CD14-positive monocyte (primary cell): ENCODE data around the gene ZIC5. TPM values are rescaled to one million over a fixed set of nuclear protein-coding genes. Genes with fewer than 3 reads are reported as not detected.

ENCODE experiments used
- DNase-seq, 3 donors: peaks; one replicate each; pipeline ENCODE4 v3.0.0-alpha.2; 2011 to 2022
- H2AFZ ChIP-seq: 2 replicates; pipeline ENCODE4 v1.6.0; 2012; ENCODE audit warnings: mild to moderate bottlenecking, low read depth, low read length, inconsistent platforms; ENCODE audit not compliant: insufficient read depth, poor library complexity, severe bottlenecking
- H3K27ac ChIP-seq, 2 donors: 1 replicate in 1 of 2; 2 replicates in 1 of 2; pipeline ENCODE4 v1.5.1; 2012 to 2013; ENCODE audit warnings: low read length in 2 of 2, control low read depth in 1 of 2, inconsistent platforms in 1 of 2, low read depth in 1 of 2, mild to moderate bottlenecking in 1 of 2
- H3K27me3 ChIP-seq, 2 donors: one replicate each; pipeline versions ENCODE4 v1.6.0 to v1.6.1; 2011 to 2013; ENCODE audit warnings: low read length in 2 of 2; ENCODE audit not compliant: control insufficient read depth in 2 of 2, insufficient read depth in 2 of 2
- H3K36me3 ChIP-seq, 2 donors: replicated peaks in 1 of 2; 1 replicate in 1 of 2; 2 replicates in 1 of 2; pipeline versions ENCODE4 v1.5.1 to v1.6.1; 2012 to 2013; ENCODE audit warnings: low read length in 2 of 2, control low read depth in 1 of 2, inconsistent platforms in 1 of 2, mild to moderate bottlenecking in 1 of 2; ENCODE audit not compliant: insufficient read depth in 2 of 2, control insufficient read depth in 1 of 2
- H3K4me1 ChIP-seq, 2 donors: 1 replicate in 1 of 2; 2 replicates in 1 of 2; pipeline versions ENCODE4 v1.5.1 to v1.6.1; 2012 to 2013; ENCODE audit warnings: low read length in 2 of 2, control low read depth in 1 of 2, inconsistent platforms in 1 of 2, mild to moderate bottlenecking in 1 of 2, moderate library complexity in 1 of 2; ENCODE audit not compliant: insufficient read depth in 2 of 2, control insufficient read depth in 1 of 2
- H3K4me2 ChIP-seq: replicated peaks from 2 replicates; pipeline ENCODE3; 2012; ENCODE audit warnings: low read length, moderate library complexity, mild to moderate bottlenecking; ENCODE audit not compliant: poor library complexity, severe bottlenecking; ENCODE audit errors: extremely low read depth
- H3K4me3 ChIP-seq, 3 experiments: fragments of 200-600 bp in 1 of 3; sonication (generic) in 1 of 3; replicated peaks in 1 of 3; 1 replicate in 2 of 3; 2 replicates in 1 of 3; pipeline ENCODE4 v1.5.1; 2011 to 2013; ENCODE audit warnings: low read length in 3 of 3, mild to moderate bottlenecking in 3 of 3, control low read depth in 2 of 3, low read depth in 2 of 3, inconsistent platforms in 1 of 3, moderate library complexity in 1 of 3
- H3K79me2 ChIP-seq: 2 replicates; pipeline ENCODE4 v1.6.0; 2012; ENCODE audit warnings: mild to moderate bottlenecking, control low read depth, inconsistent platforms, low read length, moderate library complexity; ENCODE audit not compliant: insufficient read depth
- H3K9ac ChIP-seq: 2 replicates; pipeline ENCODE4 v1.6.0; 2017; ENCODE audit warnings: low read length, mild to moderate bottlenecking; ENCODE audit not compliant: insufficient read depth, poor library complexity, severe bottlenecking
- H3K9me3 ChIP-seq, 2 donors: replicated peaks in 1 of 2; 1 replicate in 1 of 2; 2 replicates in 1 of 2; pipeline versions ENCODE4 v1.5.1 to v1.6.1; 2012 to 2013; ENCODE audit warnings: low read length in 2 of 2, control low read depth in 1 of 2; ENCODE audit not compliant: control insufficient read depth in 1 of 2, insufficient read depth in 1 of 2
- H4K20me1 ChIP-seq: 2 replicates; pipeline ENCODE4 v1.6.0; 2012; ENCODE audit warnings: mild to moderate bottlenecking, low read length, control low read depth, moderate library complexity; ENCODE audit not compliant: insufficient read depth
- H3K27ac Mint-ChIP-seq, 7 donors: one replicate each; pipeline ENCODE4 v1.8.0; 2020; ENCODE audit warnings: mild to moderate bottlenecking in 7 of 7, mixed read lengths in 7 of 7, moderate library complexity in 6 of 7, inconsistent platforms in 2 of 7
- H3K27me3 Mint-ChIP-seq, 3 donors: one replicate each; pipeline ENCODE4 v1.8.0; 2021 to 2022; ENCODE audit warnings: low read depth in 3 of 3, mild to moderate bottlenecking in 3 of 3, mixed read lengths in 3 of 3, moderate library complexity in 3 of 3, inconsistent platforms in 1 of 3
- H3K36me3 Mint-ChIP-seq, 2 donors: one replicate each; pipeline ENCODE4 v1.8.0; 2020; ENCODE audit warnings: mixed read lengths in 2 of 2, inconsistent platforms in 1 of 2, mild to moderate bottlenecking in 1 of 2
- H3K4me1 Mint-ChIP-seq: one replicate; pipeline ENCODE4 v1.8.0; 2020; ENCODE audit warnings: mild to moderate bottlenecking, mixed read lengths
- H3K4me3 Mint-ChIP-seq, 2 donors: one replicate each; pipeline ENCODE4 v1.8.0; 2020; ENCODE audit warnings: mild to moderate bottlenecking in 2 of 2, mixed read lengths in 2 of 2, moderate library complexity in 1 of 2
- H3K9me3 Mint-ChIP-seq, 7 donors: one replicate each; pipeline ENCODE4 v1.8.0; 2020 to 2022; ENCODE audit warnings: mixed read lengths in 7 of 7, mild to moderate bottlenecking in 6 of 7, moderate library complexity in 6 of 7, inconsistent platforms in 2 of 7
- WGBS: methylation state at CpG from one replicate; pipeline ENCODE4 v1.1.5; 2013; ENCODE audit warnings: missing lambda C conversion rate; ENCODE audit not compliant: insufficient coverage; 5-methylcytosine and 5-hydroxymethylcytosine counted together
- intact Hi-C, 2 donors: fragments of 100-400 bp; cut with micrococcal nuclease; formaldehyde crosslinking; loops; one replicate each; pipeline versions ENCODE4 v1.15.0 to v1.15.1; 2023
- polyA plus RNA-seq, 3 donors: library from polyadenylated mRNA; depleted of rRNA in 1 of 3; unstranded in 2 of 3; stranded (reverse) in 1 of 3; fragments of 300-500 nt in 2 of 3; fragments of >200 nt in 1 of 3; fragmentation: Illumina TruSeq in 2 of 3; gene quantifications; 1 replicate in 2 of 3; 2 replicates in 1 of 3; pipeline ENCODE4 v1.2.3, GENCODE V29; 2012 to 2021
- TF ChIP-seq, protein P1 (sequence below): fragments of 200-600 bp; IDR thresholded peaks from one replicate; pipeline ENCODE4 v1.8.0; 2022; ENCODE audit warnings: antibody characterized with exemption, mild to moderate bottlenecking

The ZIC5 gene
- polyA plus RNA-seq, 3 donors, result not detected

GRCh38 chr13:99967869-99968520 is 3.6 kb downstream of the ZIC5 start:
- Histone ChIP-seq H3K4me1 (peaks cover 2 to 10% of the 10 kb centered on the region in 2 donors), H3K9ac (no peak overlapping the region), H4K20me1 (no peaks in the 10 kb centered on the region), H3K9me3 (peaks cover 2 to 31% of the 10 kb centered on the region in 2 donors), H3K79me2 (no peaks in the 10 kb centered on the region), H3K27ac (no peak overlapping the region), H3K4me3 (no peak overlapping the region), H3K4me2 (peak overlapping the region; percentile 2), H2AFZ (no peak overlapping the region), H3K27me3 (peaks cover 74 to 88% of the 10 kb centered on the region in 2 donors), H3K36me3 (no peaks in the 10 kb centered on the region)
- 2% methylated on average over 55 of the region's 58 CpGs for WGBS
- intact Hi-C loops, result no loop called here
- no peak for DNase-seq
- Mint-ChIP-seq H3K27me3 (peaks cover 68 to 81% (median 73%) of the 10 kb centered on the region in 3 donors), H3K4me1 (peaks cover 16% of the 10 kb centered on the region), H3K27ac (no peak overlapping the region), H3K36me3 (peaks cover 5 to 9% of the 10 kb centered on the region in 2 donors), H3K4me3 (peak overlapping the region in 1 of 2 donors; percentile 74), H3K9me3 (peaks cover 0 to 32% (median 14%) of the 10 kb centered on the region in 7 donors)
- TF ChIP-seq, protein P1, sequence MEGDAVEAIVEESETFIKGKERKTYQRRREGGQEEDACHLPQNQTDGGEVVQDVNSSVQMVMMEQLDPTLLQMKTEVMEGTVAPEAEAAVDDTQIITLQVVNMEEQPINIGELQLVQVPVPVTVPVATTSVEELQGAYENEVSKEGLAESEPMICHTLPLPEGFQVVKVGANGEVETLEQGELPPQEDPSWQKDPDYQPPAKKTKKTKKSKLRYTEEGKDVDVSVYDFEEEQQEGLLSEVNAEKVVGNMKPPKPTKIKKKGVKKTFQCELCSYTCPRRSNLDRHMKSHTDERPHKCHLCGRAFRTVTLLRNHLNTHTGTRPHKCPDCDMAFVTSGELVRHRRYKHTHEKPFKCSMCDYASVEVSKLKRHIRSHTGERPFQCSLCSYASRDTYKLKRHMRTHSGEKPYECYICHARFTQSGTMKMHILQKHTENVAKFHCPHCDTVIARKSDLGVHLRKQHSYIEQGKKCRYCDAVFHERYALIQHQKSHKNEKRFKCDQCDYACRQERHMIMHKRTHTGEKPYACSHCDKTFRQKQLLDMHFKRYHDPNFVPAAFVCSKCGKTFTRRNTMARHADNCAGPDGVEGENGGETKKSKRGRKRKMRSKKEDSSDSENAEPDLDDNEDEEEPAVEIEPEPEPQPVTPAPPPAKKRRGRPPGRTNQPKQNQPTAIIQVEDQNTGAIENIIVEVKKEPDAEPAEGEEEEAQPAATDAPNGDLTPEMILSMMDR, result no peak

- H3K4me2 ChIP-seq, result no peak overlapping the region
- peaks cover 16% of the 10 kb centered on the region for H3K4me1 Mint-ChIP-seq
These were observed 4.1 kb downstream of the ZIC5 start for GRCh38 chr13:99967498-99967868.

More at GRCh38 chr13:99967498-99967868, 4.1 kb downstream of the ZIC5 start:
- no peak for DNase-seq
- H3K27me3 Mint-ChIP-seq, result peaks cover 67 to 81% (median 71%) of the 10 kb centered on the region in 3 donors
- Histone ChIP-seq H3K27ac (no peak overlapping the region), H3K79me2 (no peaks in the 10 kb centered on the region), H2AFZ (no peak overlapping the region), H3K9me3 (peaks cover 2 to 26% of the 10 kb centered on the region in 2 donors), H4K20me1 (no peaks in the 10 kb centered on the region), H3K4me1 (peaks cover 2 to 10% of the 10 kb centered on the region in 2 donors), H3K36me3 (no peaks in the 10 kb centered on the region), H3K4me3 (no peak overlapping the region), H3K27me3 (peaks cover 74 to 88% of the 10 kb centered on the region in 2 donors), H3K9ac (no peak overlapping the region)
- no peak overlapping the region for H3K27ac Mint-ChIP-seq
- H3K9me3 Mint-ChIP-seq, result peaks cover 0 to 31% (median 14%) of the 10 kb centered on the region in 7 donors
- peak overlapping the region in 1 of 2 donors; percentile 74 for H3K4me3 Mint-ChIP-seq
- intact Hi-C loops, result no loop called here
- H3K36me3 Mint-ChIP-seq, result peaks cover 5 to 9% of the 10 kb centered on the region in 2 donors
- TF ChIP-seq, protein P1, result no peak
- no CpG with 5 or more reads among the region's 9 CpGs for WGBS
